ENCODE measurements around the gene ADAMTS13.

- TF ChIP-seq CTCF (IDR thresholded peaks at IDR 0.05) (no peak), POLR2AphosphoS5 (IDR thresholded peaks at IDR 0.05) (no peak), POLR2A (IDR thresholded peaks at IDR 0.05) (no peak), EP300 (IDR thresholded peaks at IDR 0.05; ENCODE audit: low read depth) (no peak)
These were observed 34.2 kb downstream of the ADAMTS13 start for GRCh38 chr9:133456409-133456808.

All from transverse colon (tissue), 4 donors.